PC-9 (cell line): Measurements from ENCODE around the gene CHST3. TPM values are rescaled to one million over a fixed set of nuclear protein-coding genes. Genes with fewer than 3 reads are reported as not detected.
A peak's percentile ranks its signal among the peaks of the same experiment; 100 is the strongest.

Experiments used
- BruUV-seq: library from RNA; stranded (reverse); fragments of 400-500 nt; replicated peaks from 2 replicates; lab custom pipeline; 2021; lab: Mats Ljungman, UMichigan
- CTCF ChIA-PET: fragments of 300-600 bp; sonication (Branson Sonifier 250); formaldehyde crosslinking; loops from one replicate; lab custom pipeline; 2022; ENCODE audit warnings: antibody characterized with exemption; lab: Charles Lee
- POLR2A ChIA-PET: fragments of 300-600 bp; sonication (Branson Sonifier 250); formaldehyde crosslinking; loops from one replicate; lab custom pipeline; 2022; ENCODE audit warnings: antibody characterized with exemption; ENCODE audit not compliant: unreplicated experiment; lab: Charles Lee
- DNase-seq, 2 experiments: peaks; one replicate each; pipeline versions ENCODE4 v3.0.0 to v3.0.0-alpha.2; 2015 to 2022; ENCODE audit warnings: mixed read lengths in 1 of 2
- H2AFZ ChIP-seq: fragments of 200-600 bp; sonication (generic); 2 replicates; pipeline ENCODE4 v1.8.1; 2017; ENCODE audit warnings: antibody characterized with exemption
- H3F3A ChIP-seq: fragments of 200-600 bp; sonication (generic); 2 replicates; pipeline ENCODE4 v1.8.1; 2017; ENCODE audit warnings: antibody characterized with exemption, mild to moderate bottlenecking, low read depth; ENCODE audit not compliant: insufficient read depth
- H3K27ac ChIP-seq: fragments of 200-600 bp; sonication (generic); 2 replicates; pipeline ENCODE4 v1.6.1; 2016; ENCODE audit warnings: mixed run types
- H3K27me3 ChIP-seq: fragments of 200-600 bp; sonication (generic); 2 replicates; pipeline ENCODE4 v1.6.1; 2016; ENCODE audit warnings: low read depth, mixed run types; ENCODE audit not compliant: insufficient read depth
- H3K36me3 ChIP-seq: fragments of 200-600 bp; sonication (generic); 2 replicates; pipeline ENCODE4 v1.6.1; 2016; ENCODE audit warnings: low read depth, mixed run types
- H3K4me1 ChIP-seq: fragments of 200-600 bp; sonication (generic); replicated peaks from 2 replicates; pipeline ENCODE4 v1.6.1; 2016; ENCODE audit warnings: mixed run types; ENCODE audit not compliant: insufficient read depth
- H3K4me2 ChIP-seq: fragments of 200-600 bp; sonication (generic); 2 replicates; pipeline ENCODE4 v1.6.1; 2017; ENCODE audit warnings: mixed run types
- H3K4me3 ChIP-seq: fragments of 200-600 bp; sonication (generic); 2 replicates; pipeline ENCODE4 v1.6.1; 2016; ENCODE audit warnings: mixed run types
- H3K79me2 ChIP-seq: fragments of 200-600 bp; sonication (generic); 2 replicates; pipeline ENCODE4 v1.6.1; 2017; ENCODE audit warnings: low read depth, mixed run types
- H3K9me2 ChIP-seq: fragments of 200-600 bp; sonication (generic); 2 replicates; pipeline ENCODE4 v1.8.1; 2017; ENCODE audit warnings: mild to moderate bottlenecking; ENCODE audit not compliant: insufficient read depth
- H3K9me3 ChIP-seq: fragments of 200-600 bp; sonication (generic); 2 replicates; pipeline ENCODE4 v1.8.1; 2016; ENCODE audit warnings: low read depth; ENCODE audit not compliant: insufficient read depth
- H4K20me1 ChIP-seq: fragments of 200-600 bp; sonication (generic); 2 replicates; pipeline ENCODE4 v1.8.1; 2017; ENCODE audit not compliant: insufficient read depth
- EZH2 ChIP-seq: fragments of 200-600 bp; sonication (generic); IDR thresholded peaks from 2 replicates; pipeline ENCODE4 v1.8.0; 2017; ENCODE audit warnings: antibody characterized with exemption, low read depth
- intact Hi-C: fragments of 100-400 bp; cut with micrococcal nuclease; formaldehyde crosslinking; loops from one replicate; pipeline ENCODE4 v1.10.0; 2022; ENCODE audit not compliant: unreplicated experiment
- total RNA-seq: library from RNA; stranded (reverse); gene quantifications from 2 replicates; pipeline ENCODE4 v1.2.3, GENCODE V29; 2021
- TF ChIP-seq, protein P1 (sequence below): fragments of 200-600 bp; sonication (generic); conservative IDR thresholded peaks from 2 replicates; pipeline ENCODE4 v1.6.1; 2017; ENCODE audit warnings: mixed run types, antibody characterized with exemption, mild to moderate bottlenecking, moderate library complexity

The CHST3 gene
- total RNA-seq, 1 experiment from 2014 or later = 23.3 TPM

GRCh38 chr10:72061491-72061890, 97.3 kb downstream of the CHST3 start:
- Histone ChIP-seq H3K27ac (no peak overlapping the region), H2AFZ (no peak overlapping the region), H4K20me1 (no peaks in the 10 kb centered on the region), H3F3A (no peaks in the 10 kb centered on the region; the same call in 1 of the 2 replicates), H3K4me1 (peaks cover 10% of the 10 kb centered on the region), H3K27me3 (no peaks in the 10 kb centered on the region), H3K9me2 (no peaks in the 10 kb centered on the region), H3K36me3 (no peaks in the 10 kb centered on the region), H3K4me2 (no peak overlapping the region), H3K4me3 (no peak overlapping the region), H3K9me3 (no peaks in the 10 kb centered on the region), H3K79me2 (no peaks in the 10 kb centered on the region)
- POLR2A ChIA-PET = interaction anchor here (0.5 to 0.6 kb wide), 2 partner anchors 11 to 65 kb away, joined by 3 to 15 read pairs; no protein-coding TSS in a partner anchor
- TF ChIP-seq EZH2 = no peak
- TF ChIP-seq, protein P1, sequence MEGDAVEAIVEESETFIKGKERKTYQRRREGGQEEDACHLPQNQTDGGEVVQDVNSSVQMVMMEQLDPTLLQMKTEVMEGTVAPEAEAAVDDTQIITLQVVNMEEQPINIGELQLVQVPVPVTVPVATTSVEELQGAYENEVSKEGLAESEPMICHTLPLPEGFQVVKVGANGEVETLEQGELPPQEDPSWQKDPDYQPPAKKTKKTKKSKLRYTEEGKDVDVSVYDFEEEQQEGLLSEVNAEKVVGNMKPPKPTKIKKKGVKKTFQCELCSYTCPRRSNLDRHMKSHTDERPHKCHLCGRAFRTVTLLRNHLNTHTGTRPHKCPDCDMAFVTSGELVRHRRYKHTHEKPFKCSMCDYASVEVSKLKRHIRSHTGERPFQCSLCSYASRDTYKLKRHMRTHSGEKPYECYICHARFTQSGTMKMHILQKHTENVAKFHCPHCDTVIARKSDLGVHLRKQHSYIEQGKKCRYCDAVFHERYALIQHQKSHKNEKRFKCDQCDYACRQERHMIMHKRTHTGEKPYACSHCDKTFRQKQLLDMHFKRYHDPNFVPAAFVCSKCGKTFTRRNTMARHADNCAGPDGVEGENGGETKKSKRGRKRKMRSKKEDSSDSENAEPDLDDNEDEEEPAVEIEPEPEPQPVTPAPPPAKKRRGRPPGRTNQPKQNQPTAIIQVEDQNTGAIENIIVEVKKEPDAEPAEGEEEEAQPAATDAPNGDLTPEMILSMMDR = peak; percentile 23; the same call in 1 of the 2 replicates
- no TSS peak for BruUV-seq
- intact Hi-C loops = no loop called here
- DNase-seq = no peak
- CTCF ChIA-PET = interaction anchor here (0.5 to 0.7 kb wide), 2 partner anchors 11 to 13 kb away, joined by 3 to 5 read pairs; no protein-coding TSS in a partner anchor

DNA sequence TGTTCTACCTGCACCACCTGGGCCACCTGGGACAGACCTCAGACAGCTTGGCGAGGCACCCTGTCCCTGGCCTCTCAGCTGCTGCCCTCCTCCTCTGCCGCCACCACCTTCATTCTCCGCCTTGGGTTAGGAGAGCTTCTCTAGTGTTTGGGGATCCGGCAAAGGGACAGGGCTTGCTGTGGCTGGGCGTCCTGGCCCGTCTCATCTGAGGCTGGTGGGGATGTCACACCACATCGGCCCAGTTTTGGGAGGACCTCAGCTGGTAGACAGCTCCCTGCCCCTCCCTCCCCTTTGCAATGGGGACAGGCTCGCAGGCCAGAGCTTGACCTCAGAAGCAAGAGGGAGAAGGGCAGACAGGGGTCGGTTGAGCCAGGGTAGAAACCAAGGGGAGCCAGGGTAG, 97.7 kb downstream of the CHST3 start:
- Histone ChIP-seq H3K4me3 (no peak overlapping the region), H3K9me2 (no peaks in the 10 kb centered on the region), H4K20me1 (no peaks in the 10 kb centered on the region), H3K27ac (no peak overlapping the region), H3K4me1 (peaks cover 10% of the 10 kb centered on the region), H3K4me2 (no peak overlapping the region), H3K79me2 (no peaks in the 10 kb centered on the region), H3K9me3 (no peaks in the 10 kb centered on the region), H3K27me3 (no peaks in the 10 kb centered on the region), H3K36me3 (no peaks in the 10 kb centered on the region), H2AFZ (no peak overlapping the region), H3F3A (no peaks in the 10 kb centered on the region; the same call in 1 of the 2 replicates)
- BruUV-seq = no TSS peak
- TF ChIP-seq, protein P1 = no peak
- TF ChIP-seq EZH2 = no peak
- POLR2A ChIA-PET = no interaction called here
- CTCF ChIA-PET = interaction anchor here (0.5 to 0.7 kb wide), 2 partner anchors 11 to 13 kb away, joined by 3 to 5 read pairs; no protein-coding TSS in a partner anchor
- intact Hi-C loops = no loop called here
- DNase-seq = no peak

- Histone ChIP-seq H3F3A (no peaks in the 10 kb centered on the region; the same call in 1 of the 2 replicates), H3K27ac (no peak overlapping the region), H4K20me1 (no peaks in the 10 kb centered on the region), H3K9me2 (no peaks in the 10 kb centered on the region), H3K9me3 (no peaks in the 10 kb centered on the region), H3K4me2 (no peak overlapping the region), H3K27me3 (no peaks in the 10 kb centered on the region), H3K36me3 (no peaks in the 10 kb centered on the region), H3K4me3 (no peak overlapping the region), H2AFZ (no peak overlapping the region), H3K4me1 (peaks cover 10% of the 10 kb centered on the region), H3K79me2 (no peaks in the 10 kb centered on the region)
- TF ChIP-seq EZH2 = no peak
- TF ChIP-seq, protein P1 = no peak
- ChIA-PET POLR2A (no interaction called here), CTCF (no interaction called here)
- no peak for DNase-seq
- no TSS peak for BruUV-seq
- intact Hi-C loops = no loop called here
Observed at GRCh38 chr10:72062382-72062781, 98.2 kb downstream of the CHST3 start.

Other genes starting within 250 kb of the CHST3 start
- gene C10orf105, start 244.6 kb upstream of the CHST3 start, total RNA-seq = not detected in 2 replicates
- gene VSIR, start 190.9 kb upstream of the CHST3 start, total RNA-seq = 57.7 and 59.3 TPM in 2 replicates
- gene PSAP, start 113.1 kb upstream of the CHST3 start, total RNA-seq = 683 and 1,027 TPM in 2 replicates
- gene SPOCK2, start 124.2 kb downstream of the CHST3 start, total RNA-seq = 4.2 and 5.3 TPM in 2 replicates